Tibial artery (tissue), 4 donors: ENCODE data around the gene HOXA3.

Source experiments
- DNase-seq, 2 donors: peaks; one replicate each; pipeline ENCODE4 v3.0.0-alpha.2; 2019
- H3K27ac ChIP-seq, 2 donors: fragments of 200-600 bp; sonication (generic) in 1 of 2; 1 replicate in 1 of 2; 2 replicates in 1 of 2; pipeline ENCODE4 v1.5.1; 2018 to 2019; ENCODE audit warnings: mild to moderate bottlenecking in 1 of 2
- H3K27me3 ChIP-seq, 2 donors: fragments of 200-600 bp; sonication (generic) in 1 of 2; one replicate each; pipeline versions ENCODE4 v1.5.1 to v1.6.0; 2016 to 2019
- H3K36me3 ChIP-seq, 3 donors: fragments of 200-600 bp; sonication (generic) in 2 of 3; one replicate each; pipeline ENCODE4 v1.5.1; 2016 to 2019; ENCODE audit warnings: mild to moderate bottlenecking in 2 of 3
- H3K4me1 ChIP-seq, 4 donors: fragments of 200-600 bp; sonication (generic) in 2 of 4; 1 replicate in 3 of 4; 2 replicates in 1 of 4; pipeline ENCODE4 v1.5.1; 2016 to 2019
- H3K4me3 ChIP-seq, 2 donors: fragments of 200-600 bp; sonication (generic) in 1 of 2; 1 replicate in 1 of 2; 2 replicates in 1 of 2; pipeline ENCODE4 v1.5.1; 2018 to 2019; ENCODE audit warnings: mild to moderate bottlenecking in 2 of 2
- H3K9me3 ChIP-seq, 3 donors: fragments of 200-600 bp; sonication (generic) in 1 of 3; one replicate each; pipeline ENCODE4 v1.5.1; 2016 to 2019
- intact Hi-C: fragments of 100-400 bp; cut with DNase I; formaldehyde crosslinking; loops from one replicate; pipeline ENCODE4 v1.15.0; 2023; ENCODE audit warnings: low total_unique reads
- TF ChIP-seq, protein P1 (sequence below), 2 experiments: fragments of 200-600 bp in 1 of 2; fragments of 450-650 bp in 1 of 2; IDR thresholded peaks; one replicate each; pipeline ENCODE4 v1.5.1; 2017 to 2019; ENCODE audit warnings: antibody characterized with exemption in 2 of 2, mild to moderate bottlenecking in 1 of 2, moderate library complexity in 1 of 2

HOXA3 gene

DNA sequence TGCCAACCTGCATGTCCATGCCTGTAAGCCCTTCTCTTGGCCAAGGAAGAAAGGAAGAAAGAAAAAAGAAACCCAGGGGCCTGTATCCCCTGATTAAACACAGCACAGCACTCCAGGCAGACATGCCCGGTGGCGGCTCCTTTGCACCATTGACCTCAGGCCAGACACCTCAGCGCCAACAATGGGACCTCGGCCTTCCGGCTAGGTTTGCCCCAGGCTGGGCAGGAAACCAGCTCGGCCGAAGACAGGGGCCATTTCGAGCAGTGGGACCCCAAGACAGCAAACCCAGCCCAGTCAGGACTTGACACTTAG lies 18.9 kb upstream of the HOXA3 start:
- peak overlapping the region; percentile 68 to 91 for H3K4me3 ChIP-seq
- DNase-seq = peak; percentile 40 to 74
- no peaks in the 10 kb centered on the region for H3K36me3 ChIP-seq
- TF ChIP-seq, protein P1, sequence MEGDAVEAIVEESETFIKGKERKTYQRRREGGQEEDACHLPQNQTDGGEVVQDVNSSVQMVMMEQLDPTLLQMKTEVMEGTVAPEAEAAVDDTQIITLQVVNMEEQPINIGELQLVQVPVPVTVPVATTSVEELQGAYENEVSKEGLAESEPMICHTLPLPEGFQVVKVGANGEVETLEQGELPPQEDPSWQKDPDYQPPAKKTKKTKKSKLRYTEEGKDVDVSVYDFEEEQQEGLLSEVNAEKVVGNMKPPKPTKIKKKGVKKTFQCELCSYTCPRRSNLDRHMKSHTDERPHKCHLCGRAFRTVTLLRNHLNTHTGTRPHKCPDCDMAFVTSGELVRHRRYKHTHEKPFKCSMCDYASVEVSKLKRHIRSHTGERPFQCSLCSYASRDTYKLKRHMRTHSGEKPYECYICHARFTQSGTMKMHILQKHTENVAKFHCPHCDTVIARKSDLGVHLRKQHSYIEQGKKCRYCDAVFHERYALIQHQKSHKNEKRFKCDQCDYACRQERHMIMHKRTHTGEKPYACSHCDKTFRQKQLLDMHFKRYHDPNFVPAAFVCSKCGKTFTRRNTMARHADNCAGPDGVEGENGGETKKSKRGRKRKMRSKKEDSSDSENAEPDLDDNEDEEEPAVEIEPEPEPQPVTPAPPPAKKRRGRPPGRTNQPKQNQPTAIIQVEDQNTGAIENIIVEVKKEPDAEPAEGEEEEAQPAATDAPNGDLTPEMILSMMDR (IDR thresholded peaks at IDR 0.05) = no peak
- peaks cover 0 to 42% (median 12%) of the 10 kb centered on the region in 4 donors for H3K4me1 ChIP-seq
- H3K27ac ChIP-seq = peak overlapping the region; percentile 96 to 97
- intact Hi-C loops = loop anchor here (5.0 kb wide), 1 partner anchor 974 kb away; no protein-coding TSS in a partner anchor
- no peaks in the 10 kb centered on the region for H3K27me3 ChIP-seq
- no peaks in the 10 kb centered on the region for H3K9me3 ChIP-seq

DNA sequence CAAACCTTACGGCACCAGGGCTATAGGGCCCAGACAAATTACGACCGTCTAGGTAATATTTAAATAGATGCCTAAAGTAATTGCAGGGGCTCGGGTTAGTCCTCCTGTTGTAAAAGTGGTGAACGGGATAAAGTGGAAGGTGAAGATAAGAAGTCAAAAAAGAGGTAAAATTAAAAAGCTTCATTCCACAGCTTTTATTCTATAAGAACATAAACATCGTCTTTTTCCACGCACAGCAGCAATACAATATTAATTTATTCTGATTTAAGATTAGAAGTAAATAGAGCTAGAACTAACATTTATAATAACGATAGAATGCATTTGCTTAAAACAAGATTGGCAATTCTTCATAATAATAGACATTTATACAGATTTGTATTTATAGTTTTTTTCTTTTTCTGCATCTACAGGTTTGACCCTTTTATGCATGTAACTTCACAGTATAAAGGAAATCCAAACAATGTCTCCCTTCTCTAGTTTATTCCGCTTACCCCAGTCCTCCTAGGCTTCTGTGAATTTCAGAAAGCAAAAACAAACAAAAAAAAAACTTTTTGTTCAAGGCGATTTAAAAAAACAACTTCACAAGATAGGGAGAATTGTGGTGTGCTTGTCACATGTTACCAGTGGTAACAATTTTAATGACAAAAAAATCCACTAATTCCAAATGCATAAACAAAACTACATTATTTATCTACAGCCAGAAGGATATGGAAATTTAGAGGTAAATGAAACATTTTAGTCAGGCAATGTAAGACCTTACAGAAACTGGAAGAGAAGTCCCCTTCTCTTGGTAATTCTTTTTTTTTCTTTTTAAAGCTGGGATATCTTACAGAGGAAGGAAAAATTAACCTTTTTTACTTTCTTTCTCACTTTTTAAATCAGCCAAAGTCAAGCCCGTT lies 18.3 kb upstream of the HOXA3 start:
- Histone ChIP-seq H3K36me3 (no peaks in the 10 kb centered on the region), H3K27me3 (no peaks in the 10 kb centered on the region), H3K9me3 (no peaks in the 10 kb centered on the region), H3K4me1 (peaks cover 0 to 41% (median 12%) of the 10 kb centered on the region in 4 donors), H3K4me3 (peak overlapping the region; percentile 68 to 91), H3K27ac (peak overlapping the region; percentile 96 to 97)
- no peak for DNase-seq
- TF ChIP-seq, protein P1 (IDR thresholded peaks at IDR 0.05) = no peak
- intact Hi-C loops = loop anchor here (5.0 kb wide), 1 partner anchor 973 kb away; no protein-coding TSS in a partner anchor

DNA sequence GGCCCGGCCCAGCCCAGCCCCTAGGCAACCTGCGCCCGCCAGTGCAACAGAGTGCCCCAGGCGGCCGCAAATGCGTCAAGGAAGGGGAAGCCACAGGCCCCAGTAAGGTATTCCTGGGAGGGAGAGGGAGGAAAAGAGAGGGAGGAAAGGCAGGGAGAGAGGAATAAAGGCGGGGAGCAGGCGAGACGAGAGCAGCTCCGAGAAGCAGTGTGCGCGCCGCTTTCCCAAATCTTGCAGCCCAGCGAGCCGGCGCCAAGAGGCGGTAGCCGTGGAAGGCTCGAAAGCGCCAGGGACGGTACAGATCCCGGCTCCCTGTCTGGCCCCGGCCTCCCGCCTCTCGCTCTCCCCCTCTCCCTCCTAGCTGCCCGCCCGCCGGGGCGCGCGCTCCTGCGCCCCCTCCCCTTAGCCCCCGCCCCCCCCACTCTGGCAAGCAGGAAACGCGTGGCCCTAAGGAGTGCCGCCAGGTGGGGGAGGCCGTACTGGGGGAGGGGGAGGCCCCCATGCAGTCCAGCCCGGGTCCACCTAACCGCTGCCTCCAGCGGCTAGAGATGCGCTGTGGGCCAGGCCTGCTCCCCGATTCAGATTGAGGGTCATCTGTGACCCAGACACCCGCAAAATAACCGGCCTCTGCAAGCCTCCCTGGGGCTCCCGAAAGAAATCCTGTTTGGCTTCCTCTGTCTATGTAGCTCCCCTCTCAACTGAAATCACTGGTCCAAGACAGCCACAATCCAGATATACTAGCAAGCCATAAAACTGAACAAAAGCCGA lies 17.5 kb upstream of the HOXA3 start:
- Histone ChIP-seq H3K4me3 (peak overlapping the region; percentile 68 to 91), H3K9me3 (no peaks in the 10 kb centered on the region), H3K27me3 (no peaks in the 10 kb centered on the region), H3K36me3 (no peaks in the 10 kb centered on the region), H3K27ac (peak overlapping the region; percentile 96 to 97), H3K4me1 (peaks cover 0 to 33% (median 11%) of the 10 kb centered on the region in 4 donors)
- intact Hi-C loops = loop anchor here (2.0 to 10.0 kb wide), 3 partner anchors 973 to 1775 kb away; no protein-coding TSS in a partner anchor
- TF ChIP-seq, protein P1 (IDR thresholded peaks at IDR 0.05) = no peak
- peak in 1 of 2 donors; percentile 77 for DNase-seq

DNA sequence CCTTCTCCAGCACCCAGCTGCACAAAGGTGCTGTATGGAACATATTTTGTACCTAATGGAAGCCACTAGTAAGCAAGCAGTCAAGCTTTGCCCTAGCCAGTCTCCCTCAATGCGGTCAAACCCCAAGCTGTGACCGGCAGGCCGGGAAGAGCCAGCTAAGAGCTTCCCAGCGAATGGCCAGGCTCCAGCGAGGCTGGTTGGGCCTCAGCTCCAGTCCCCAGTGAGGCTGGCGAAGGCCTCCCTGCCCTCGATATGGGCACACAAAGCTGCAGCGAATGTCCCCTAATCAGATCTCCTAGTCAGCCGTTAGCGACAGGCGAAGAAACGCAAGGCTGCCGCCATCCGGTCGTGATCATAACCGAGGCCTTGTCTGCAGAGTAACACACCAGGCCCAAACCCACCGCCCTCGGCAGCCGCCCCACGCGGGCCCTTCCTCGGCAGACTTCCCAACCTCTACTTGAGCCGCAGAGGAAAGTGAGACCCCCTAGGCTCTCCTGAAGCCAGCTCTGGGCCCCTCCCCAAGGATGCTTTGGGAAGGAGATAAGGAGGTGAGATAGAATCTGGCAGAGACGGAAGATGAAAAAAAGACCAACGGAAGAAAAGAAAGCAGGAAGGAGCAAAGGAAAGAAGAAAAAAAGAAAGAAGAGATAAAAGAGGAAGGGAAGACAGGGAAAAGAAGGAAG lies 16.0 kb upstream of the HOXA3 start:
- intact Hi-C loops = loop anchor here (2.0 to 10.0 kb wide), 2 partner anchors 1312 to 1774 kb away; no protein-coding TSS in a partner anchor
- peak in 1 of 2 donors; percentile 90 for DNase-seq
- H3K27ac ChIP-seq = peak overlapping the region; percentile 96 to 97
- peaks cover 0 to 30% (median 6%) of the 10 kb centered on the region in 4 donors for H3K4me1 ChIP-seq
- no peaks in the 10 kb centered on the region for H3K9me3 ChIP-seq
- TF ChIP-seq, protein P1 (IDR thresholded peaks at IDR 0.05) = peak in 1 of 2 experiments; percentile 9
- no peaks in the 10 kb centered on the region for H3K36me3 ChIP-seq
- peak overlapping the region; percentile 68 to 91 for H3K4me3 ChIP-seq
- H3K27me3 ChIP-seq = no peaks in the 10 kb centered on the region

DNA sequence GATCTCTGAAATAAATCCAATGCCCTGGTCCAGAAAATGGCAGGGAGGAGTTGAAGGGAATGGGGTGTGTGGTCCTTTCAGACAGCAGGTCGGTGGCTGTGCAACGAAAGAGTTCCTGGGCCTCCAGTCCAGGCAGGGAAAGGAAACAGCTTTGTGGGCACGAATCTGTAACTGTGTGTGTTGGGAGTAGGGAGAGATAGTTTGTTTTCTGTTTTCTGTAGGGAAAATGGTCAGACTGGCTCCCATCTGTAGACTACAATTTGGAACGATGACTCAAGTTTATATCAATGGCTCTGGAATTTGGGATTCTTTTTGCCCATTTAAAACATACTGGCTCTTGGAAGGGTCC lies 15.5 kb upstream of the HOXA3 start:
- Histone ChIP-seq H3K27ac (peak overlapping the region; percentile 96 to 97), H3K4me3 (peak overlapping the region; percentile 68 to 91), H3K4me1 (peaks cover 0 to 35% (median 6%) of the 10 kb centered on the region in 4 donors), H3K36me3 (no peaks in the 10 kb centered on the region), H3K27me3 (no peaks in the 10 kb centered on the region), H3K9me3 (no peaks in the 10 kb centered on the region)
- DNase-seq = peak in 1 of 2 donors; percentile 51
- TF ChIP-seq, protein P1 (IDR thresholded peaks at IDR 0.05) = no peak
- intact Hi-C loops = loop anchor here (2.0 to 10.0 kb wide), 2 partner anchors 1311 to 1773 kb away; no protein-coding TSS in a partner anchor
